ENCODE results near the gene PRR18.

- TF ChIP-seq POLR2A (IDR thresholded peaks at IDR 0.05), result no peak
- no peak for TF ChIP-seq CTCF (IDR thresholded peaks at IDR 0.05)
These were observed 11.9 kb downstream of the PRR18 start for GRCh38 chr6:166296035-166296883.

Measured in thyroid gland (tissue), 4 donors.